ENCODE results near the gene RERE.

RERE gene

GRCh38 chr1:8663090-8663802, 154.2 kb downstream of the RERE start:
- DNase-seq: no peak

GRCh38 chr1:8662380-8663072, 154.9 kb downstream of the RERE start:
- DNase-seq: no peak

- no peak for DNase-seq
Measured at GRCh38 chr1:8661185-8662110, 156.0 kb downstream of the RERE start.

- DNase-seq: no peak
Measured at GRCh38 chr1:8660411-8660828, 157.0 kb downstream of the RERE start.

GRCh38 chr1:8659593-8659992, 157.8 kb downstream of the RERE start:
- no peak for DNase-seq

- no peak for DNase-seq
Measured at GRCh38 chr1:8653878-8654277, 163.6 kb downstream of the RERE start.

GRCh38 chr1:8652467-8653046, 164.9 kb downstream of the RERE start:
- no peak for DNase-seq

- DNase-seq: no peak
Measured at GRCh38 chr1:8651962-8652361, 165.5 kb downstream of the RERE start.

GRCh38 chr1:8651236-8651890, 166.1 kb downstream of the RERE start:
- no peak for DNase-seq

- DNase-seq: no peak
Measured at GRCh38 chr1:8649875-8650274, 167.6 kb downstream of the RERE start.

- peak; percentile 28 for DNase-seq
Measured at GRCh38 chr1:8649027-8649426, 168.4 kb downstream of the RERE start.

- no peak for DNase-seq
Measured at GRCh38 chr1:8646996-8647395, 170.4 kb downstream of the RERE start.

- no peak for DNase-seq
Measured at GRCh38 chr1:8646189-8646588, 171.3 kb downstream of the RERE start.

GRCh38 chr1:8643542-8644536, 173.6 kb downstream of the RERE start:
- DNase-seq: no peak

GRCh38 chr1:8642114-8642513, 175.3 kb downstream of the RERE start:
- DNase-seq: no peak

GRCh38 chr1:8641377-8641997, 176.0 kb downstream of the RERE start:
- no peak for DNase-seq

GRCh38 chr1:8640950-8641349, 176.5 kb downstream of the RERE start:
- no peak for DNase-seq

- DNase-seq: no peak
Measured at GRCh38 chr1:8639148-8639547, 178.3 kb downstream of the RERE start.

GRCh38 chr1:8633741-8634501, 183.5 kb downstream of the RERE start:
- no peak for DNase-seq

- no peak for DNase-seq
Measured at GRCh38 chr1:8632102-8632501, 185.3 kb downstream of the RERE start.

All from DMS153 (cell line).